GM23338 (cell line): ENCODE data around the gene FHAD1. TPM values are rescaled to one million over a fixed set of nuclear protein-coding genes. Genes with fewer than 3 reads are reported as not detected.

Source experiments
- ATAC-seq: fragments of 200-7000 bp; cut with Tn5 transposase; 3 replicates; pipeline ENCODE4 v1.9.1; 2020
- DNase-seq: peaks from one replicate; pipeline ENCODE4 v3.0.0-alpha.2; 2015; ENCODE audit warnings: low spot score
- H2AFZ ChIP-seq: fragments of 200-600 bp; sonication (generic); 2 replicates; pipeline ENCODE4 v1.8.0; 2016; ENCODE audit warnings: antibody characterized with exemption, mild to moderate bottlenecking, moderate library complexity
- H3F3A ChIP-seq: fragments of 200-600 bp; sonication (generic); replicated peaks from 2 replicates; pipeline ENCODE4 v1.8.0; 2017; ENCODE audit warnings: antibody characterized with exemption, mixed run types, low read depth
- H3K27ac ChIP-seq: fragments of 200-600 bp; sonication (generic); 2 replicates; pipeline ENCODE4 v1.6.1; 2016; ENCODE audit warnings: low read depth
- H3K27me3 ChIP-seq: fragments of 200-600 bp; sonication (generic); 2 replicates; pipeline ENCODE4 v1.8.0; 2016; ENCODE audit warnings: mild to moderate bottlenecking, mixed run types, moderate library complexity; ENCODE audit not compliant: insufficient read depth
- H3K36me3 ChIP-seq: fragments of 200-600 bp; sonication (generic); 2 replicates; pipeline ENCODE4 v1.8.0; 2016; ENCODE audit warnings: mild to moderate bottlenecking; ENCODE audit not compliant: insufficient read depth
- H3K4me1 ChIP-seq: fragments of 200-600 bp; sonication (generic); 2 replicates; pipeline ENCODE4 v1.8.0; 2016; ENCODE audit warnings: mild to moderate bottlenecking, moderate library complexity; ENCODE audit not compliant: insufficient read depth
- H3K4me2 ChIP-seq: fragments of 200-600 bp; sonication (generic); 2 replicates; pipeline ENCODE4 v1.7.1; 2017; ENCODE audit warnings: mixed run types
- H3K4me3 ChIP-seq: fragments of 200-600 bp; sonication (generic); 2 replicates; pipeline ENCODE4 v1.6.1; 2016; ENCODE audit warnings: mixed run types
- H3K79me2 ChIP-seq: fragments of 200-600 bp; sonication (generic); replicated peaks from 2 replicates; pipeline ENCODE4 v1.8.0; 2017; ENCODE audit warnings: mild to moderate bottlenecking; ENCODE audit not compliant: insufficient read depth
- H3K9me2 ChIP-seq: fragments of 200-600 bp; sonication (generic); 2 replicates; pipeline ENCODE4 v1.8.0; 2017; ENCODE audit not compliant: insufficient read depth
- H4K20me1 ChIP-seq: fragments of 200-600 bp; sonication (generic); replicated peaks from 2 replicates; pipeline ENCODE4 v1.8.0; 2017; ENCODE audit warnings: mild to moderate bottlenecking; ENCODE audit not compliant: insufficient read depth
- H3K27ac Mint-ChIP-seq: 2 replicates; pipeline ENCODE4 v1.8.0; 2020; ENCODE audit warnings: inconsistent platforms, mild to moderate bottlenecking, moderate library complexity, mixed read lengths
- H3K27me3 Mint-ChIP-seq: 3 replicates; pipeline ENCODE4 v1.8.0; 2022; ENCODE audit warnings: low read depth, mild to moderate bottlenecking, moderate library complexity, mixed read lengths, inconsistent platforms; ENCODE audit not compliant: insufficient read depth, poor library complexity
- H3K36me3 Mint-ChIP-seq: 3 replicates; pipeline ENCODE4 v1.8.0; 2021; ENCODE audit warnings: low read depth, mild to moderate bottlenecking, inconsistent platforms, moderate library complexity, mixed read lengths
- H3K4me1 Mint-ChIP-seq: 3 replicates; pipeline ENCODE4 v1.8.0; 2020; ENCODE audit warnings: mild to moderate bottlenecking, inconsistent platforms, mixed read lengths
- H3K4me3 Mint-ChIP-seq: 3 replicates; pipeline ENCODE4 v1.8.0; 2021; ENCODE audit warnings: moderate library complexity, mild to moderate bottlenecking, inconsistent platforms, mixed read lengths
- H3K9me3 Mint-ChIP-seq: 3 replicates; pipeline ENCODE4 v1.8.0; 2020; ENCODE audit warnings: moderate library complexity, mild to moderate bottlenecking, inconsistent platforms, mixed read lengths
- CREB1 ChIP-seq: fragments of 250-450 bp; sonication (Bioruptor Pico); IDR thresholded peaks from 2 replicates; pipeline ENCODE4 v1.5.0; 2020; ENCODE audit warnings: low read depth, mild to moderate bottlenecking, moderate library complexity
- EZH2 ChIP-seq: fragments of 200-600 bp; sonication (generic); IDR thresholded peaks from one replicate; pipeline ENCODE4 v1.8.0; 2017; ENCODE audit warnings: antibody characterized with exemption, mild to moderate bottlenecking, low read depth; ENCODE audit not compliant: unreplicated experiment
- EZH2phosphoT487 ChIP-seq: fragments of 200-600 bp; sonication (generic); IDR thresholded peaks from one replicate; pipeline ENCODE4 v1.8.1; 2018; ENCODE audit warnings: antibody characterized with exemption; ENCODE audit not compliant: unreplicated experiment
- JUNB ChIP-seq: IDR thresholded peaks from one replicate; pipeline ENCODE4 v1.6.1; 2016; ENCODE audit warnings: antibody characterized with exemption; ENCODE audit not compliant: unreplicated experiment
- NANOG ChIP-seq: IDR thresholded peaks from 2 replicates; pipeline ENCODE4 v1.6.1; 2016; ENCODE audit warnings: antibody characterized with exemption, borderline replicate concordance
- POLR2AphosphoS5 ChIP-seq: IDR thresholded peaks from 2 replicates; pipeline ENCODE4 v1.6.1; 2016; ENCODE audit warnings: antibody characterized with exemption, low read depth
- STAT1 ChIP-seq: IDR thresholded peaks from one replicate; pipeline ENCODE4 v1.6.1; 2016; ENCODE audit warnings: antibody characterized with exemption; ENCODE audit not compliant: unreplicated experiment
- ZNF114 ChIP-seq: fragments of 250-450 bp; sonication (Bioruptor Pico); IDR thresholded peaks from 2 replicates; pipeline ENCODE4 v1.5.0; 2020; ENCODE audit warnings: mild to moderate bottlenecking, moderate library complexity
- ZNF331 ChIP-seq: fragments of 250-450 bp; sonication (Bioruptor Pico); IDR thresholded peaks from 2 replicates; pipeline ENCODE4 v1.5.0; 2020; ENCODE audit warnings: low read depth, mild to moderate bottlenecking, moderate library complexity
- polyA plus RNA-seq: library from polyadenylated mRNA; unstranded; fragments of >200 nt; fragmentation: Nextera tagmentation; extraction: Ambion mirVana; gene quantifications from 2 replicates; pipeline ENCODE4 v1.2.1, GENCODE V29; 2016
- total RNA-seq: library from RNA; depleted of rRNA; stranded (reverse); fragments of >200 nt; shearing (Covaris generic); gene quantifications from 2 replicates; pipeline ENCODE4 v1.2.3, GENCODE V29; 2014
- TF ChIP-seq, protein P1 (sequence below): IDR thresholded peaks from 2 replicates; pipeline ENCODE4 v1.6.1; 2016; ENCODE audit warnings: antibody characterized with exemption
- TF ChIP-seq, protein P2 (sequence below): fragments of 250-450 bp; sonication (Bioruptor Pico); IDR thresholded peaks from 2 replicates; pipeline ENCODE4 v1.5.0; 2020; ENCODE audit warnings: mild to moderate bottlenecking, moderate library complexity

The FHAD1 gene
- total and polyA plus RNA-seq, 2 experiments from 2014 or later, result 1.8 to 3.3 TPM

DNA sequence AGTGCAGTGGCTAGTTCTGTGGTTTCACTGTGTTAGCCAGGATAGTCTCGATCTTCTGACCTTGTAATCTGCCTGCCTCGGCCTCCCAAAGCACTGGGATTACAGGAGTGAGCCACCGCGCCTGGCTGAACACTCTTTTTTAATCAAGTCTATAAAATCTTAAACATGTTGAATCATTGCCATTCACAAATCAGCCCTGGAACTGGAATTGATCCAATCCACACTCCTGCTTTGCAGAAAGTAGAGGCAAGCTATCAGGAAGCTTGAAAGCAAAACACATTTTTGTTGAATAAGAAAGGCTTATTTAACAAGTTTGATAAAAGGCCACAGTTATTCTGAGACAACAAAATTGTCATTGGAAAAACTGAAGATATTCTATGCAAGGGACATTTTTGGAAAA lies 144.3 kb downstream of the FHAD1 start:
- peaks cover 25% of the 10 kb centered on the region for H3K27me3 Mint-ChIP-seq
- no peak for TF ChIP-seq ZNF114 (CRISPR knock-in tag)
- TF ChIP-seq JUNB, result no peak
- TF ChIP-seq EZH2phosphoT487, result no peak
- TF ChIP-seq, protein P1, sequence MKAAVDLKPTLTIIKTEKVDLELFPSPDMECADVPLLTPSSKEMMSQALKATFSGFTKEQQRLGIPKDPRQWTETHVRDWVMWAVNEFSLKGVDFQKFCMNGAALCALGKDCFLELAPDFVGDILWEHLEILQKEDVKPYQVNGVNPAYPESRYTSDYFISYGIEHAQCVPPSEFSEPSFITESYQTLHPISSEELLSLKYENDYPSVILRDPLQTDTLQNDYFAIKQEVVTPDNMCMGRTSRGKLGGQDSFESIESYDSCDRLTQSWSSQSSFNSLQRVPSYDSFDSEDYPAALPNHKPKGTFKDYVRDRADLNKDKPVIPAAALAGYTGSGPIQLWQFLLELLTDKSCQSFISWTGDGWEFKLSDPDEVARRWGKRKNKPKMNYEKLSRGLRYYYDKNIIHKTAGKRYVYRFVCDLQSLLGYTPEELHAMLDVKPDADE, result no peak
- no peak for TF ChIP-seq NANOG
- no peak for TF ChIP-seq EZH2
- TF ChIP-seq ZNF331, result no peak
- TF ChIP-seq STAT1, result no peak
- no peak for DNase-seq

DNA sequence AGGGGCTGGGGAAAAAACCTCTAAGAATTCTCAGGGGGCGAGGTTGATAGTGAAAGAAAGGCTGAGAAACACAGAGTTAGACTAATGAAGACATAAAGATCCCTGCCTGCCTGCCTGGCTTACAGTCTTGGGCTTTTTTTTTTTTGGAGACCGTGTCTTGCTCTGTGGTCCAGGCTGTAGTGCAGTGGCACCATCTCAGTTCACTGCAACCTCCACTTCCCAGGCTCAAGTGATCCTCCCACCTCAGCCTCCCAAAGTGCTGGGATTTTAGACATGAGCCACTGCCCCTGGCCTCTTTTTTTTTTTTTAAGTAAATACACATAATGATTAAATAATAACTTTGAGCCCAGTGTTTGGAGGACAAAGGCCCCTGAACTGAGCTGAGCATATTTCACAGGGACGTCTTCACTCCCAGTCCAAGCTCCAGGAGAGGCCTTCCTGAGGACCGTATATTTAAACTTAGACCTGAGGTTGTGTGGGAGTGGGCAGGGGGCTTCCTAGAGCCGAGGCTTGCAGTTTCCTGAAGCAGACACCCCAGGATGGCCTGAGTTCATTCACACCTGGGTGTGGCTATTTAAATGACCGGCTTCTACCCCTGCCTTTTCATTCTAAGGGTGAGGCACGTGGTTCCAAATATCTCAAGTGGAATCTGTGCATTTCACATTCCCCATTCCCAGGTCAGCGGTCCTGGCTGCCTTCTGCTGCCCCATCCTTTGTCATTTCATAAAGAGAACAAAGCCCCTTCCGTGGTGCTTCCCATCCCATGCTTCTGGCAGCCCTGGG lies 146.6 kb downstream of the FHAD1 start:
- peaks cover 4% of the 10 kb centered on the region for H3K27me3 Mint-ChIP-seq
- H3K4me3 Mint-ChIP-seq, result no peak overlapping the region
- Histone ChIP-seq H3K79me2 (no peaks in the 10 kb centered on the region), H3K4me2 (no peak overlapping the region), H3K9me2 (no peaks in the 10 kb centered on the region), H3K36me3 (no peaks in the 10 kb centered on the region), H3F3A (peaks cover 2% of the 10 kb centered on the region; the same call in 1 of the 2 replicates), H3K27ac (no peak overlapping the region), H2AFZ (peak overlapping the region; percentile 84; the same call in 1 of the 2 replicates), H3K4me1 (peaks cover under 1% of the 10 kb centered on the region; the same call in 1 of the 2 replicates), H4K20me1 (no peaks in the 10 kb centered on the region), H3K4me3 (no peak overlapping the region), H3K27me3 (peaks cover 10% of the 10 kb centered on the region)
- H3K27ac Mint-ChIP-seq, result no peak overlapping the region
- H3K4me1 Mint-ChIP-seq, result peaks cover 7% of the 10 kb centered on the region
- peaks cover 4% of the 10 kb centered on the region for H3K9me3 Mint-ChIP-seq
- no peak for DNase-seq
- no peak; the same call in 1 of the 3 replicates for ATAC-seq
- H3K36me3 Mint-ChIP-seq, result peaks cover 2% of the 10 kb centered on the region; the same call in 1 of the 3 replicates
- no peak for TF ChIP-seq CREB1 (CRISPR knock-in tag)
- TF ChIP-seq ZNF331, result no peak
- TF ChIP-seq POLR2AphosphoS5, result no peak
- TF ChIP-seq EZH2, result no peak
- TF ChIP-seq ZNF114 (CRISPR knock-in tag), result no peak
- no peak for TF ChIP-seq NANOG
- TF ChIP-seq, protein P2, sequence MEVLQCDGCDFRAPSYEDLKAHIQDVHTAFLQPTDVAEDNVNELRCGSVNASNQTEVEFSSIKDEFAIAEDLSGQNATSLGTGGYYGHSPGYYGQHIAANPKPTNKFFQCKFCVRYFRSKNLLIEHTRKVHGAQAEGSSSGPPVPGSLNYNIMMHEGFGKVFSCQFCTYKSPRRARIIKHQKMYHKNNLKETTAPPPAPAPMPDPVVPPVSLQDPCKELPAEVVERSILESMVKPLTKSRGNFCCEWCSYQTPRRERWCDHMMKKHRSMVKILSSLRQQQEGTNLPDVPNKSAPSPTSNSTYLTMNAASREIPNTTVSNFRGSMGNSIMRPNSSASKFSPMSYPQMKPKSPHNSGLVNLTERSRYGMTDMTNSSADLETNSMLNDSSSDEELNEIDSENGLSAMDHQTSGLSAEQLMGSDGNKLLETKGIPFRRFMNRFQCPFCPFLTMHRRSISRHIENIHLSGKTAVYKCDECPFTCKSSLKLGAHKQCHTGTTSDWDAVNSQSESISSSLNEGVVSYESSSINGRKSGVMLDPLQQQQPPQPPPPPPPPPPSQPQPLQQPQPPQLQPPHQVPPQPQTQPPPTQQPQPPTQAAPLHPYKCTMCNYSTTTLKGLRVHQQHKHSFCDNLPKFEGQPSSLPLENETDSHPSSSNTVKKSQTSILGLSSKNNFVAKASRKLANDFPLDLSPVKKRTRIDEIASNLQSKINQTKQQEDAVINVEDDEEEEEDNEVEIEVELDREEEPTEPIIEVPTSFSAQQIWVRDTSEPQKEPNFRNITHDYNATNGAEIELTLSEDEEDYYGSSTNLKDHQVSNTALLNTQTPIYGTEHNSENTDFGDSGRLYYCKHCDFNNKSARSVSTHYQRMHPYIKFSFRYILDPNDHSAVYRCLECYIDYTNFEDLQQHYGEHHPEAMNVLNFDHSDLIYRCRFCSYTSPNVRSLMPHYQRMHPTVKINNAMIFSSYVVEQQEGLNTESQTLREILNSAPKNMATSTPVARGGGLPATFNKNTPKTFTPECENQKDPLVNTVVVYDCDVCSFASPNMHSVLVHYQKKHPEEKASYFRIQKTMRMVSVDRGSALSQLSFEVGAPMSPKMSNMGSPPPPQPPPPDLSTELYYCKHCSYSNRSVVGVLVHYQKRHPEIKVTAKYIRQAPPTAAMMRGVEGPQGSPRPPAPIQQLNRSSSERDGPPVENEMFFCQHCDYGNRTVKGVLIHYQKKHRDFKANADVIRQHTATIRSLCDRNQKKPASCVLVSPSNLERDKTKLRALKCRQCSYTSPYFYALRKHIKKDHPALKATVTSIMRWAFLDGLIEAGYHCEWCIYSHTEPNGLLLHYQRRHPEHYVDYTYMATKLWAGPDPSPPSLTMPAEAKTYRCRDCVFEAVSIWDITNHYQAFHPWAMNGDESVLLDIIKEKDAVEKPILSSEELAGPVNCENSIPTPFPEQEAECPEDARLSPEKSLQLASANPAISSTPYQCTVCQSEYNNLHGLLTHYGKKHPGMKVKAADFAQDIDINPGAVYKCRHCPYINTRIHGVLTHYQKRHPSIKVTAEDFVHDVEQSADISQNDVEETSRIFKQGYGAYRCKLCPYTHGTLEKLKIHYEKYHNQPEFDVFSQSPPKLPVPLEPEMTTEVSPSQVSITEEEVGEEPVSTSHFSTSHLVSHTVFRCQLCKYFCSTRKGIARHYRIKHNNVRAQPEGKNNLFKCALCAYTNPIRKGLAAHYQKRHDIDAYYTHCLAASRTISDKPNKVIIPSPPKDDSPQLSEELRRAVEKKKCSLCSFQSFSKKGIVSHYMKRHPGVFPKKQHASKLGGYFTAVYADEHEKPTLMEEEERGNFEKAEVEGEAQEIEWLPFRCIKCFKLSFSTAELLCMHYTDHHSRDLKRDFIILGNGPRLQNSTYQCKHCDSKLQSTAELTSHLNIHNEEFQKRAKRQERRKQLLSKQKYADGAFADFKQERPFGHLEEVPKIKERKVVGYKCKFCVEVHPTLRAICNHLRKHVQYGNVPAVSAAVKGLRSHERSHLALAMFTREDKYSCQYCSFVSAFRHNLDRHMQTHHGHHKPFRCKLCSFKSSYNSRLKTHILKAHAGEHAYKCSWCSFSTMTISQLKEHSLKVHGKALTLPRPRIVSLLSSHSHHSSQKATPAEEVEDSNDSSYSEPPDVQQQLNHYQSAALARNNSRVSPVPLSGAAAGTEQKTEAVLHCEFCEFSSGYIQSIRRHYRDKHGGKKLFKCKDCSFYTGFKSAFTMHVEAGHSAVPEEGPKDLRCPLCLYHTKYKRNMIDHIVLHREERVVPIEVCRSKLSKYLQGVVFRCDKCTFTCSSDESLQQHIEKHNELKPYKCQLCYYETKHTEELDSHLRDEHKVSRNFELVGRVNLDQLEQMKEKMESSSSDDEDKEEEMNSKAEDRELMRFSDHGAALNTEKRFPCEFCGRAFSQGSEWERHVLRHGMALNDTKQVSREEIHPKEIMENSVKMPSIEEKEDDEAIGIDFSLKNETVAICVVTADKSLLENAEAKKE, result no peak
- TF ChIP-seq JUNB, result no peak

More for the DNA sequence above, 144.3 kb downstream of the FHAD1 start:
- peaks cover 3% of the 10 kb centered on the region; the same call in 1 of the 3 replicates for H3K9me3 Mint-ChIP-seq
- Histone ChIP-seq H3K4me3 (no peak overlapping the region), H3K27me3 (peaks cover 30% of the 10 kb centered on the region), H4K20me1 (no peaks in the 10 kb centered on the region), H3F3A (peaks cover 5% of the 10 kb centered on the region; the same call in 1 of the 2 replicates), H3K4me2 (no peak overlapping the region), H3K9me2 (no peaks in the 10 kb centered on the region), H3K36me3 (no peaks in the 10 kb centered on the region), H3K4me1 (peaks cover 12% of the 10 kb centered on the region), H3K79me2 (no peaks in the 10 kb centered on the region), H2AFZ (no peak overlapping the region), H3K27ac (no peak overlapping the region)
- H3K4me3 Mint-ChIP-seq, result no peak overlapping the region
- no peak for ATAC-seq
- H3K36me3 Mint-ChIP-seq, result 0 out of 3 replicates have a peak, but pooled peaks cover 2% of the 10 kb centered on the region
- no peak overlapping the region for H3K27ac Mint-ChIP-seq
- peaks cover 25% of the 10 kb centered on the region for H3K4me1 Mint-ChIP-seq
